ENCODE data around the gene OR1A2.

OR1A2 gene

GRCh38 chr17:3197219-3197618, at the start of gene OR1A2:
OR1A2 (plus strand) TSS chr17:3197519; CDS start chr17:3197519, 0 bp downstream.
- TF ChIP-seq CTCF (IDR thresholded peaks at IDR 0.05; ENCODE audit: low read depth, low read length) = no peak
- H3K4me3 ChIP-seq (ENCODE audit: low read depth, low read length) = no peak within 1 kb of the TSS

GRCh38 chr17:3157218-3157617, 40.1 kb upstream of the OR1A2 start:
- TF ChIP-seq CTCF (IDR thresholded peaks at IDR 0.05; ENCODE audit: low read depth, low read length) = no peak
- no peak overlapping the region for H3K4me3 ChIP-seq (ENCODE audit: low read depth, low read length)

GRCh38 chr17:3167574-3167973, 29.7 kb upstream of the OR1A2 start:
- TF ChIP-seq CTCF (IDR thresholded peaks at IDR 0.05; ENCODE audit: low read depth, low read length) = no peak

GRCh38 chr17:3189961-3190360, 7.4 kb upstream of the OR1A2 start:
- H3K4me3 ChIP-seq (ENCODE audit: low read depth, low read length) = no peak overlapping the region
- TF ChIP-seq CTCF (IDR thresholded peaks at IDR 0.05; ENCODE audit: low read depth, low read length) = no peak

More at GRCh38 chr17:3167574-3167973, 29.7 kb upstream of the OR1A2 start:
- no peak overlapping the region for H3K4me3 ChIP-seq (ENCODE audit: low read depth, low read length)

GRCh38 chr17:3207367-3207766, 10.0 kb downstream of the OR1A2 start, which contains the start of gene OR1A1:
OR1A1 (plus strand) TSS chr17:3207667; CDS start chr17:3215621, 7,954 bp downstream.
- no peak within 1 kb of the TSS for H3K4me3 ChIP-seq (ENCODE audit: low read depth, low read length)
- TF ChIP-seq CTCF (IDR thresholded peaks at IDR 0.05; ENCODE audit: low read depth, low read length) = no peak

- H3K4me3 ChIP-seq (ENCODE audit: low read depth, low read length) = no peak overlapping the region
- no peak for TF ChIP-seq CTCF (IDR thresholded peaks at IDR 0.05; ENCODE audit: low read depth, low read length)
Observed at GRCh38 chr17:3208484-3208883, 11.2 kb downstream of the OR1A2 start.

- TF ChIP-seq CTCF (IDR thresholded peaks at IDR 0.05; ENCODE audit: low read depth, low read length) = no peak
Observed at GRCh38 chr17:3213001-3213400, 15.7 kb downstream of the OR1A2 start.

More at GRCh38 chr17:3213001-3213400, 15.7 kb downstream of the OR1A2 start:
- H3K4me3 ChIP-seq (ENCODE audit: low read depth, low read length) = no peak overlapping the region

Data from WI38 (cell line).